OCI-LY3 (cell line): ENCODE data around the gene CDH1.

Experiments
- CTCF ChIP-seq: fragments of 200-600, 300-600 bp; sonication (generic); IDR thresholded peaks from 2 replicates; pipeline ENCODE4 v1.5.1; 2014; ENCODE audit warnings: antibody characterized with exemption, low read length, low read depth
- EZH2phosphoT487 ChIP-seq: fragments of 200-600 bp; shearing (Covaris generic); IDR thresholded peaks from 2 replicates; pipeline ENCODE4 v1.6.1; 2018; ENCODE audit warnings: antibody characterized with exemption, mixed run types, low read depth

- no peak for TF ChIP-seq CTCF
- no peak for TF ChIP-seq EZH2phosphoT487
Measured at GRCh38 chr16:68767581-68767980, 30.5 kb downstream of the CDH1 start.
